PC-9 (cell line): ENCODE results near the gene ANKRD24. TPM values are rescaled to one million over a fixed set of nuclear protein-coding genes. Genes with fewer than 3 reads are reported as not detected.

Experiments used
- BruUV-seq: library from RNA; stranded (reverse); fragments of 400-500 nt; replicated peaks from 2 replicates; lab custom pipeline; 2021; lab: Mats Ljungman, UMichigan
- CTCF ChIA-PET: fragments of 300-600 bp; sonication (Branson Sonifier 250); formaldehyde crosslinking; loops from one replicate; lab custom pipeline; 2022; ENCODE audit warnings: antibody characterized with exemption; lab: Charles Lee
- POLR2A ChIA-PET: fragments of 300-600 bp; sonication (Branson Sonifier 250); formaldehyde crosslinking; loops from one replicate; lab custom pipeline; 2022; ENCODE audit warnings: antibody characterized with exemption; ENCODE audit not compliant: unreplicated experiment; lab: Charles Lee
- DNase-seq, 2 experiments: peaks; one replicate each; pipeline versions ENCODE4 v3.0.0 to v3.0.0-alpha.2; 2015 to 2022; ENCODE audit warnings: mixed read lengths in 1 of 2
- H2AFZ ChIP-seq: fragments of 200-600 bp; sonication (generic); 2 replicates; pipeline ENCODE4 v1.8.1; 2017; ENCODE audit warnings: antibody characterized with exemption
- H3F3A ChIP-seq: fragments of 200-600 bp; sonication (generic); 2 replicates; pipeline ENCODE4 v1.8.1; 2017; ENCODE audit warnings: antibody characterized with exemption, mild to moderate bottlenecking, low read depth; ENCODE audit not compliant: insufficient read depth
- H3K27ac ChIP-seq: fragments of 200-600 bp; sonication (generic); 2 replicates; pipeline ENCODE4 v1.6.1; 2016; ENCODE audit warnings: mixed run types
- H3K27me3 ChIP-seq: fragments of 200-600 bp; sonication (generic); 2 replicates; pipeline ENCODE4 v1.6.1; 2016; ENCODE audit warnings: low read depth, mixed run types; ENCODE audit not compliant: insufficient read depth
- H3K36me3 ChIP-seq: fragments of 200-600 bp; sonication (generic); 2 replicates; pipeline ENCODE4 v1.6.1; 2016; ENCODE audit warnings: low read depth, mixed run types
- H3K4me1 ChIP-seq: fragments of 200-600 bp; sonication (generic); replicated peaks from 2 replicates; pipeline ENCODE4 v1.6.1; 2016; ENCODE audit warnings: mixed run types; ENCODE audit not compliant: insufficient read depth
- H3K4me2 ChIP-seq: fragments of 200-600 bp; sonication (generic); 2 replicates; pipeline ENCODE4 v1.6.1; 2017; ENCODE audit warnings: mixed run types
- H3K4me3 ChIP-seq: fragments of 200-600 bp; sonication (generic); 2 replicates; pipeline ENCODE4 v1.6.1; 2016; ENCODE audit warnings: mixed run types
- H3K79me2 ChIP-seq: fragments of 200-600 bp; sonication (generic); 2 replicates; pipeline ENCODE4 v1.6.1; 2017; ENCODE audit warnings: low read depth, mixed run types
- H3K9me2 ChIP-seq: fragments of 200-600 bp; sonication (generic); 2 replicates; pipeline ENCODE4 v1.8.1; 2017; ENCODE audit warnings: mild to moderate bottlenecking; ENCODE audit not compliant: insufficient read depth
- H3K9me3 ChIP-seq: fragments of 200-600 bp; sonication (generic); 2 replicates; pipeline ENCODE4 v1.8.1; 2016; ENCODE audit warnings: low read depth; ENCODE audit not compliant: insufficient read depth
- H4K20me1 ChIP-seq: fragments of 200-600 bp; sonication (generic); 2 replicates; pipeline ENCODE4 v1.8.1; 2017; ENCODE audit not compliant: insufficient read depth
- EZH2 ChIP-seq: fragments of 200-600 bp; sonication (generic); IDR thresholded peaks from 2 replicates; pipeline ENCODE4 v1.8.0; 2017; ENCODE audit warnings: antibody characterized with exemption, low read depth
- intact Hi-C: fragments of 100-400 bp; cut with micrococcal nuclease; formaldehyde crosslinking; loops from one replicate; pipeline ENCODE4 v1.10.0; 2022; ENCODE audit not compliant: unreplicated experiment
- total RNA-seq: library from RNA; stranded (reverse); gene quantifications from 2 replicates; pipeline ENCODE4 v1.2.3, GENCODE V29; 2021
- TF ChIP-seq, protein P1 (sequence below): fragments of 200-600 bp; sonication (generic); conservative IDR thresholded peaks from 2 replicates; pipeline ENCODE4 v1.6.1; 2017; ENCODE audit warnings: mixed run types, antibody characterized with exemption, mild to moderate bottlenecking, moderate library complexity

Gene ANKRD24
- total RNA-seq, 1 experiment from 2014 or later = 0.79 TPM

- Histone ChIP-seq H3F3A (peaks cover 5% of the 10 kb centered on the region; the same call in 1 of the 2 replicates), H3K9me2 (no peaks in the 10 kb centered on the region), H3K27ac (peak within 1 kb of the TSS; percentile 87), H3K9me3 (no peaks in the 10 kb centered on the region), H3K4me2 (peak within 1 kb of the TSS; percentile 81), H3K27me3 (no peaks in the 10 kb centered on the region), H2AFZ (peak within 1 kb of the TSS; percentile 78), H4K20me1 (no peaks in the 10 kb centered on the region), H3K79me2 (peaks cover 6% of the 10 kb centered on the region; the same call in 1 of the 2 replicates), H3K4me1 (no peaks in the 10 kb centered on the region; the same call in 1 of the 2 replicates), H3K4me3 (peak within 1 kb of the TSS; percentile 78), H3K36me3 (no peaks in the 10 kb centered on the region)
- BruUV-seq = TSS peak; percentile 94
- TF ChIP-seq EZH2 = no peak
- TF ChIP-seq, protein P1, sequence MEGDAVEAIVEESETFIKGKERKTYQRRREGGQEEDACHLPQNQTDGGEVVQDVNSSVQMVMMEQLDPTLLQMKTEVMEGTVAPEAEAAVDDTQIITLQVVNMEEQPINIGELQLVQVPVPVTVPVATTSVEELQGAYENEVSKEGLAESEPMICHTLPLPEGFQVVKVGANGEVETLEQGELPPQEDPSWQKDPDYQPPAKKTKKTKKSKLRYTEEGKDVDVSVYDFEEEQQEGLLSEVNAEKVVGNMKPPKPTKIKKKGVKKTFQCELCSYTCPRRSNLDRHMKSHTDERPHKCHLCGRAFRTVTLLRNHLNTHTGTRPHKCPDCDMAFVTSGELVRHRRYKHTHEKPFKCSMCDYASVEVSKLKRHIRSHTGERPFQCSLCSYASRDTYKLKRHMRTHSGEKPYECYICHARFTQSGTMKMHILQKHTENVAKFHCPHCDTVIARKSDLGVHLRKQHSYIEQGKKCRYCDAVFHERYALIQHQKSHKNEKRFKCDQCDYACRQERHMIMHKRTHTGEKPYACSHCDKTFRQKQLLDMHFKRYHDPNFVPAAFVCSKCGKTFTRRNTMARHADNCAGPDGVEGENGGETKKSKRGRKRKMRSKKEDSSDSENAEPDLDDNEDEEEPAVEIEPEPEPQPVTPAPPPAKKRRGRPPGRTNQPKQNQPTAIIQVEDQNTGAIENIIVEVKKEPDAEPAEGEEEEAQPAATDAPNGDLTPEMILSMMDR = peak; percentile 49; the same call in 1 of the 2 replicates
- ChIA-PET POLR2A (interaction anchor here (0.6 to 1.0 kb wide), 6 partner anchors 76 to 1423 kb away, joined by 3 to 11 read pairs (median 6); partner anchors contain the start of genes FEM1A and MRPL54), CTCF (no interaction called here)
- peak; percentile 92 to 95 for DNase-seq
- intact Hi-C loops = loop anchor here (1.0 kb wide), 1 partner anchor 155 kb away; the partner anchor contains the start of gene CHAF1A
These were observed 64.5 kb downstream of the ANKRD24 start, which contains the start of gene YJU2 for GRCh38 chr19:4246767-4247593. Gene YJU2 (plus strand): TSS chr19:4247080. CDS start chr19:4247147, 67 bp downstream.

DNA sequence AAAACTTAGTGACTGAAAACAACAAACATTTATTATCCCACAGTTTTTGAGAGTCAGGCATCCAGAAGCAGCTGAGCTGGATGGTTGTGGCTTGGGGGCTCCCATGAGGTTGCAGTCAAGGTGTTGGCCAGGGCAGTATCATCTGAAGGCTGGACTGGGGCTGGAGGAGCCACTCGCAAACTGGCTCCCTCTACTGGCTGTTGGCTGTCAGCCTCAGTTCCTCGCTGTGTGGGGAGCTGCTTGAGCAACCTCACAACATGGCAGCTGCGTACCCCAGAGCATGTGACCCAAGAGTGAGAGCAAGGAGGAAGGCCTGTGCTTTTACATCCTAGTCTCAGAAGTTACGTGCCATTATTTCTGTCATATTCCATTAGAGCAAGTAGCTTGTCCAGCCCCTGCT, 74.1 kb downstream of the ANKRD24 start:
- Histone ChIP-seq H2AFZ (no peak overlapping the region), H4K20me1 (no peaks in the 10 kb centered on the region), H3K27me3 (no peaks in the 10 kb centered on the region), H3K36me3 (no peaks in the 10 kb centered on the region), H3K79me2 (no peaks in the 10 kb centered on the region), H3K4me2 (no peak overlapping the region), H3K27ac (no peak overlapping the region), H3F3A (no peaks in the 10 kb centered on the region), H3K4me1 (no peaks in the 10 kb centered on the region), H3K9me2 (no peaks in the 10 kb centered on the region), H3K9me3 (no peaks in the 10 kb centered on the region), H3K4me3 (no peak overlapping the region)
- TF ChIP-seq EZH2 = no peak
- TF ChIP-seq, protein P1 = no peak
- CTCF ChIA-PET = no interaction called here
- POLR2A ChIA-PET = no interaction called here
- DNase-seq = no peak
- intact Hi-C loops = no loop called here
- no TSS peak for BruUV-seq

DNA sequence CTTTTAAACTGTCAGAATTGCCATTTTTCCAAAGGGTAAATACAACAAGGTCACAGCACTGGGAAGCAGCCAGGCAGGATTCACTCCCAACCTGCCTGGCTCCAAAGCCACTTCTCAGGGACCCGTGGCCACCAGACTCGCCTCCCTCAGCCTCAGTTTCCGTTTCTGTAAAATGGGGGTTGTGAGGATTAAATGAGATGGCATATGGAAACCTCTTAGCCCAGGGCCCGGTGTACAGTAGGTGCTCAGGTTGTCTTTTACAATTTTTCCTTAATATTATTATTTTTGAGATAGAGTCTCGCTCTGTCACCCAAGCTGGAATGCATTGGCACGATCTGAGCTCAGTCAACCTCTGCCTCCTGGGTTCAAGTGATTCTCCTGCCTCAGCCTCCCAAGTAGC, 74.5 kb downstream of the ANKRD24 start:
- intact Hi-C loops = no loop called here
- CTCF ChIA-PET = no interaction called here

More for the DNA sequence above, 74.5 kb downstream of the ANKRD24 start:
- Histone ChIP-seq H3K79me2 (no peaks in the 10 kb centered on the region), H3K4me2 (no peak overlapping the region), H3F3A (no peaks in the 10 kb centered on the region), H3K4me1 (no peaks in the 10 kb centered on the region), H3K4me3 (no peak overlapping the region), H3K9me3 (no peaks in the 10 kb centered on the region), H3K27ac (no peak overlapping the region), H3K36me3 (no peaks in the 10 kb centered on the region), H3K27me3 (no peaks in the 10 kb centered on the region), H4K20me1 (no peaks in the 10 kb centered on the region), H2AFZ (no peak overlapping the region), H3K9me2 (no peaks in the 10 kb centered on the region)
- POLR2A ChIA-PET = no interaction called here
- BruUV-seq = no TSS peak
- no peak for TF ChIP-seq EZH2
- TF ChIP-seq, protein P1 = no peak
- no peak for DNase-seq
